Measurements from ENCODE around the gene RAD23A.
"Not testable (repeated sequence)": the region's sequence is repeated elsewhere in the genome, so short reads cannot be mapped to it uniquely, and the experiment has no call there.

The RAD23A gene

DNA sequence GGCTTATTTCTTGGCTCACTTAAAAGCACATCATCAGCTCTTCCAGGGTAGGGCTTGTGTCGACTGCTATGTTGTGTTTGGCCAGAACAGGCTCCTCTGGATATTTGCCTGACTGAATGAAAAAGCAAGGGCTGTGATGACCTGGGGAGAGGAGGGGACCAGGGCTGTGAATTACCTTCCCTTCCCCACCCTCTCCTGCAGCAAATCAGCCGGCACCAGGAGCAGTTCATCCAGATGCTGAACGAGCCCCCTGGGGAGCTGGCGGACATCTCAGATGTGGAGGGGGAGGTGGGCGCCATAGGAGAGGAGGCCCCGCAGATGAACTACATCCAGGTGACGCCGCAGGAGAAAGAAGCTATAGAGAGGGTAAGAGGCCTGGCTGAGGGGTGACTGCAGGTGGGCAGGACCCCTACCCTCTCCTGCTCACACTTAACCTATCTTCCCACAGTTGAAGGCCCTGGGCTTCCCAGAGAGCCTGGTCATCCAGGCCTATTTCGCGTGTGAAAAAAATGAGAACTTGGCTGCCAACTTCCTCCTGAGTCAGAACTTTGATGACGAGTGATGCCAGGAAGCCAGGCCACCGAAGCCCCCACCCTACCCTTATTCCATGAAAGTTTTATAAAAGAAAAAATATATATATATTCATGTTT is 7.0 kb downstream of the RAD23A start:
- TF ChIP-seq CTCF (IDR thresholded peaks at IDR 0.05; ENCODE audit: low read depth, low read length, missing control alignments), result no peak
- no peak for DNase-seq (ENCODE audit: extremely low read depth, low read depth)
- H3K4me3 ChIP-seq (replicated peaks; ENCODE audit: low read depth, low read length), result no peak overlapping the region

GRCh38 chr19:12953138-12953798 is 7.6 kb downstream of the RAD23A start:
- no peak for DNase-seq (ENCODE audit: extremely low read depth, low read depth)

GRCh38 chr19:12953799-12954611 is 8.3 kb downstream of the RAD23A start:
- no peak overlapping the region for H3K4me3 ChIP-seq (replicated peaks; ENCODE audit: low read depth, low read length)
- DNase-seq (ENCODE audit: extremely low read depth, low read depth), result no peak
- TF ChIP-seq CTCF (IDR thresholded peaks at IDR 0.05; ENCODE audit: low read depth, low read length, missing control alignments), result no peak

More at GRCh38 chr19:12953138-12953798, 7.6 kb downstream of the RAD23A start:
- TF ChIP-seq CTCF (IDR thresholded peaks at IDR 0.05; ENCODE audit: low read depth, low read length, missing control alignments), result no peak
- no peak overlapping the region for H3K4me3 ChIP-seq (replicated peaks; ENCODE audit: low read depth, low read length)

- no peak for DNase-seq (ENCODE audit: extremely low read depth, low read depth)
- no peak for TF ChIP-seq CTCF (IDR thresholded peaks at IDR 0.05; ENCODE audit: low read depth, low read length, missing control alignments)
- no peak overlapping the region for H3K4me3 ChIP-seq (replicated peaks; ENCODE audit: low read depth, low read length)
Observed at GRCh38 chr19:12954612-12954962, 8.9 kb downstream of the RAD23A start.

DNA sequence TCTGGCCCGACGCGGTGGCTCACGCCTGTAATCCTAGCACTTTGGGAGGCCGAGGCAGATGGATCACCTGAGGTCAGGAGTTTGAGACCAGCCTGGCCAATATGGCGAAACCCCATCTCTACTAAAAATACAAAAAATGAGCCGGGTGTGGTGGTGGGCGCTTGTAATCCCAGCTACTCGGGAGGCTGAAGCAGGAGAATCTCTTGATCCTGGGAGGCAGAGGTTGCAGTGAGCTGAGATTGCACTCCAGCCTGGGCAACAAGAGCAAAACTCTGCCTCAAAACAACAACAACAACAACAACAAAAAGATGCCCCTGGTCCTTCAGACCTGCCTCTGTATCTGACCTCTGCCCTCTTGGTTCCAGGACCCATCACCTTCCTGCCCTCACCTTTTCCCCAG is 9.9 kb downstream of the RAD23A start:
- H3K4me3 ChIP-seq (replicated peaks; ENCODE audit: low read depth, low read length), result peak overlapping the region; percentile 89
- DNase-seq (ENCODE audit: extremely low read depth, low read depth), result not testable (repeated sequence)

- H3K4me3 ChIP-seq (replicated peaks; ENCODE audit: low read depth, low read length), result peak overlapping the region; percentile 89
- DNase-seq (ENCODE audit: extremely low read depth, low read depth), result no peak
- no peak for TF ChIP-seq CTCF (IDR thresholded peaks at IDR 0.05; ENCODE audit: low read depth, low read length, missing control alignments)
Observed at GRCh38 chr19:12955996-12956395, 10.3 kb downstream of the RAD23A start.
